Keratinocyte (primary cell): ENCODE measurements around the gene ENTREP1. TPM values are rescaled to one million over a fixed set of nuclear protein-coding genes. Genes with fewer than 3 reads are reported as not detected.
A peak's percentile ranks its signal among the peaks of the same experiment; 100 is the strongest.
"Not testable (repeated sequence)": the region's sequence is repeated elsewhere in the genome, so short reads cannot be mapped to it uniquely, and the experiment has no call there.

Experiments used
- DNase-seq: peaks from one replicate; pipeline ENCODE4 v3.0.0-alpha.2; 2011; ENCODE audit warnings: low read depth, missing footprints, low spot score
- FAIRE-seq: peaks from 2 replicates; lab custom pipeline; 2011; peaks lifted over from hg19 to GRCh38; lab: Jason Lieb, UNC
- H2AFZ ChIP-seq: 2 replicates; pipeline ENCODE4 v1.6.0; 2012; ENCODE audit warnings: low read length, control low read depth, inconsistent platforms; ENCODE audit not compliant: control insufficient read depth
- H3K27ac ChIP-seq: 2 replicates; pipeline ENCODE4 v1.5.1; 2011; ENCODE audit warnings: low read length; ENCODE audit not compliant: control insufficient read depth, insufficient read depth
- H3K27me3 ChIP-seq: 3 replicates; pipeline ENCODE4 v1.6.0; 2011; ENCODE audit warnings: low read length; ENCODE audit not compliant: control insufficient read depth, insufficient read depth; ENCODE audit errors: extremely low read depth
- H3K36me3 ChIP-seq, 2 experiments: 2 replicates in 1 of 2; 3 replicates in 1 of 2; pipeline ENCODE4 v1.5.1; 2011; ENCODE audit warnings: low read length in 2 of 2, mild to moderate bottlenecking in 1 of 2; ENCODE audit not compliant: control insufficient read depth in 2 of 2, insufficient read depth in 2 of 2; ENCODE audit errors: extremely low read depth in 1 of 2
- H3K4me1 ChIP-seq: 3 replicates; pipeline ENCODE4 v1.5.1; 2011; ENCODE audit warnings: low read length; ENCODE audit not compliant: control insufficient read depth, insufficient read depth; ENCODE audit errors: extremely low read depth
- H3K4me2 ChIP-seq: 3 replicates; pipeline ENCODE4 v1.6.0; 2011; ENCODE audit warnings: low read depth, low read length; ENCODE audit not compliant: control insufficient read depth, insufficient read depth; ENCODE audit errors: extremely low read depth
- H3K4me3 ChIP-seq, 3 experiments: fragments of 200-600 bp in 1 of 3; sonication (generic) in 1 of 3; 2 replicates in 2 of 3; 3 replicates in 1 of 3; pipeline ENCODE4 v1.5.1; 2011 to 2016; ENCODE audit warnings: low read length in 3 of 3, mild to moderate bottlenecking in 3 of 3, control low read depth in 2 of 3, inconsistent platforms in 1 of 3, low read depth in 1 of 3, mixed read lengths in 1 of 3, mixed run types in 1 of 3, moderate library complexity in 1 of 3; ENCODE audit not compliant: control insufficient read depth in 2 of 3, insufficient read depth in 2 of 3; ENCODE audit errors: extremely low read depth in 1 of 3
- H3K79me2 ChIP-seq: 2 replicates; pipeline ENCODE4 v1.6.0; 2012; ENCODE audit warnings: low read length; ENCODE audit not compliant: control insufficient read depth, insufficient read depth
- H3K9ac ChIP-seq: 3 replicates; pipeline ENCODE4 v1.6.0; 2011; ENCODE audit warnings: low read length; ENCODE audit not compliant: control insufficient read depth, insufficient read depth; ENCODE audit errors: extremely low read depth
- H3K9me1 ChIP-seq: 3 replicates; pipeline ENCODE4 v1.6.0; 2011; ENCODE audit warnings: low read length; ENCODE audit not compliant: control insufficient read depth, insufficient read depth; ENCODE audit errors: extremely low read depth
- H3K9me3 ChIP-seq: 2 replicates; pipeline ENCODE4 v1.5.1; 2012; ENCODE audit warnings: low read depth, low read length; ENCODE audit not compliant: control insufficient read depth
- H4K20me1 ChIP-seq: 3 replicates; pipeline ENCODE4 v1.6.0; 2011; ENCODE audit warnings: low read length; ENCODE audit not compliant: control insufficient read depth, insufficient read depth; ENCODE audit errors: extremely low read depth
- CTCF ChIP-seq, 3 experiments: IDR thresholded peaks in 1 of 3; conservative IDR thresholded peaks in 1 of 3; optimal IDR thresholded peaks in 1 of 3; 2 replicates in 2 of 3; 3 replicates in 1 of 3; pipeline versions ENCODE3 to v1.5.1; 2011; ENCODE audit warnings: low read length in 3 of 3, mild to moderate bottlenecking in 3 of 3, moderate library complexity in 2 of 3, control low read depth in 1 of 3, inconsistent platforms in 1 of 3; ENCODE audit not compliant: insufficient read depth in 2 of 3; ENCODE audit errors: extremely low read depth in 1 of 3
- EZH2 ChIP-seq: IDR thresholded peaks from one replicate; pipeline ENCODE4 v1.6.1; 2012; ENCODE audit warnings: inconsistent platforms, mild to moderate bottlenecking, low read length, moderate library complexity
- dilution Hi-C: fragments of 300-500 bp; cut with MboI; formaldehyde crosslinking; loops from one replicate; pipeline ENCODE4 v1.7.0; 2020; ENCODE audit warnings: low sequenced_read_pairs; ENCODE audit not compliant: extremely low pct_ligation_motif_present
- polyA plus RNA-seq, 5 experiments: library from polyadenylated mRNA; depleted of rRNA in 3 of 5; stranded (reverse) in 3 of 5; stranded (forward) in 1 of 5; unstranded in 1 of 5; fragments of >200 nt; gene quantifications; 1 replicate in 1 of 5; 2 replicates in 3 of 5; 3 replicates in 1 of 5; pipeline versions ENCODE4 v1.2.1 to v1.2.3, GENCODE V29; 2011 to 2012; ENCODE audit warnings: missing spikeins in 2 of 5, low read depth in 1 of 5, low replicate concordance in 1 of 5

ENTREP1 gene
- polyA plus RNA-seq, 1 donor (not counting 4 experiments of a cell fraction or from before 2014, with no cell fraction given): 0.52 TPM

DNA sequence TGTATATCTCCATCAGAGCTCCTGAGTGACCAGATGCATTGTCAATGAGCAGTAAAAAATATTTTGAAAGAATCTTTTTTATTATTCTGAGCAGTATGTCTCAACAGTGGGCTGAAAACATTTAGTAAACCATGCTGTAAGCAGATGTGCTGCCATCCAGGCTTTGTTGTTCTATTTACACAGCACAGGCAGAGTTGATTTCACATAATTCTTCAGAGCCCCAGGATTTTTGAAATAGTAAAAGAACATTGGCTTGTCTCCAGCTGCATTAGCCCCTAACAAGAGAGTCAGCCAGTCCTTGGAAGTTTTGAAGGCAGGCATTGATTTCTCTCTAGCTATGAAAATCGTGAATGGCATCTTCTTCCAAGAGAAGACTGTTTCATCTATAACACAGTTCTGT, 25.2 kb upstream of the ENTREP1 start:
- no peak overlapping the region for H3K4me2 ChIP-seq
- no peak overlapping the region for H2AFZ ChIP-seq
- no peaks in the 10 kb centered on the region for H3K79me2 ChIP-seq
- no peaks in the 10 kb centered on the region for H3K9me1 ChIP-seq
- no peak overlapping the region for H3K27ac ChIP-seq
- dilution Hi-C loops: no loop called here
- H3K27me3 ChIP-seq: no peaks in the 10 kb centered on the region
- no peak overlapping the region for H3K9ac ChIP-seq
- no peak for DNase-seq
- H3K9me3 ChIP-seq: no peaks in the 10 kb centered on the region
- no peaks in the 10 kb centered on the region for H3K4me1 ChIP-seq
- no peak for FAIRE-seq
- no peaks in the 10 kb centered on the region for H3K36me3 ChIP-seq
- no peak for TF ChIP-seq CTCF (optimal IDR thresholded peaks at IDR 0.05 in 1 of 3, IDR thresholded peaks at IDR 0.05 in 1 of 3, conservative IDR thresholded peaks at IDR 0.05 in 1 of 3; ENCODE audit: extremely low read depth in 1 of 3, insufficient read depth in 2 of 3, low read length in 3 of 3)
- no peak for TF ChIP-seq EZH2
- no peak overlapping the region for H3K4me3 ChIP-seq
- no peaks in the 10 kb centered on the region for H4K20me1 ChIP-seq

DNA sequence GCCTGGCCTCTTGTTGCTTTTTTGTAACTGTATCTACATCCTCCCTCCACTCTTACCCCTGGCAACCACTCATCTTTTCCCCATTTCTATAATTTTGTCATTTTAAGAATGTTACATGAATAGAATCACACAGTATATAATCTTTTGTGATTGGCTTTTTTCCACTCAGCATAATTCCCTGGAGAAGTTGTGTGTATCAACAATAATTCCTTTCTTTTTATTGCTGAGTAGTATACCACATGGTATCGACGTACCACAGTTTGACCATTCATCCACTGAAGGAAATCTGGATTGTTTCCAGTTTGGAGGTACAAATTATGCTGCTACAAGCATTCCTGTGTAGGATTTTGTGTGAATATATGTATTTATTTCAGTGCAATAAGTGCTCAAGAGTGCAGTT, 21.7 kb upstream of the ENTREP1 start:
- Histone ChIP-seq H2AFZ (no peak overlapping the region), H4K20me1 (no peaks in the 10 kb centered on the region), H3K4me3 (no peak overlapping the region), H3K4me2 (no peak overlapping the region), H3K4me1 (no peaks in the 10 kb centered on the region), H3K9ac (no peak overlapping the region), H3K9me3 (no peaks in the 10 kb centered on the region), H3K27ac (no peak overlapping the region), H3K9me1 (no peaks in the 10 kb centered on the region), H3K27me3 (no peaks in the 10 kb centered on the region), H3K36me3 (no peaks in the 10 kb centered on the region), H3K79me2 (no peaks in the 10 kb centered on the region)
- FAIRE-seq: no peak
- dilution Hi-C loops: no loop called here
- no peak for DNase-seq
- TF ChIP-seq EZH2 (no peak), CTCF (optimal IDR thresholded peaks at IDR 0.05 in 1 of 3, IDR thresholded peaks at IDR 0.05 in 1 of 3, conservative IDR thresholded peaks at IDR 0.05 in 1 of 3; ENCODE audit: extremely low read depth in 1 of 3, insufficient read depth in 2 of 3, low read length in 3 of 3) (no peak)

- H3K9ac ChIP-seq, DNase-seq, dilution Hi-C loops, H3K27me3 ChIP-seq, H3K4me1 ChIP-seq, H3K36me3 ChIP-seq, H3K4me3 ChIP-seq, H3K79me2 ChIP-seq, H3K9me3 ChIP-seq, H3K9me1 ChIP-seq, H3K4me2 ChIP-seq, H3K27ac ChIP-seq, H2AFZ ChIP-seq, H4K20me1 ChIP-seq: not testable (repeated sequence)
- FAIRE-seq: peak; percentile 49
Observed at GRCh38 chr9:69306895-69307445, 18.0 kb upstream of the ENTREP1 start.
